Measurements from ENCODE around the gene SYT9.

DNA sequence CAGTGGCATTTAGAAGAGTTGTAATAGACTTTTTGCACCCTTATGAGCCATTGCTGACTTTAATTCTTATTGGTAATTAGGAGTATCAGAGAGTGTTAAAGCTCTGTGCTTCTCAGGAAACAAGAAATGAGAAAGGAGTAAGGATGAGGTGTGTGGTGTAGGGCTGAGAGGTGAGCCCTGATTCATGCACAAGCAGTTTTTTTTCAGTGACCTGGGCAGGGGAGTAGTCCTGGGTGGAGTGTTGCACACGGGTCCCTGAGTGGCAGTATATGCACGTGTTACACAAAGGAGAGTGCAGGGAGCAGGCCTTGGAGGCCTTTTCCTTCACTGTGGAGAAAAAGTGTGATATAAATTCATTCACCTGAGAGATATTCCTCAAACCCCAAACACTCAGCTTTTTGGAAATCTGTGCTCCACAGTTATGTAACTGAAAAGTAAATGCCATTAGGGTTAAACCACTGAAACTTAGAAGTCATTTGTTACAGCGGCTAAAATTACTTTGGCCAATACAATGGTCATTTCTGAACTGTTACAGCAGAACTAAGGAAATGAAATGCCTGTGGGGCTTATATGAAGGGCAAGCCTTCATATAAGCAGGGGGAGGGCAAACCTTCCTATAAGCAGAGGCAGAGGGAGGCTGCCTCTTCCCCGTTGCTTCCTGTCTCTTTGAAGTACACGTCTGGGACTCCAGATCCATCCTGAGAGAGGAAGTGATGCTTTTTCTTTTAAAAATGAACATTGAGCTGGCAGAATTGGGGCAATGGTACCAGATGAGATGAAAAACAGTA, 171.0 kb downstream of the SYT9 start:
- TF ChIP-seq, protein P1, sequence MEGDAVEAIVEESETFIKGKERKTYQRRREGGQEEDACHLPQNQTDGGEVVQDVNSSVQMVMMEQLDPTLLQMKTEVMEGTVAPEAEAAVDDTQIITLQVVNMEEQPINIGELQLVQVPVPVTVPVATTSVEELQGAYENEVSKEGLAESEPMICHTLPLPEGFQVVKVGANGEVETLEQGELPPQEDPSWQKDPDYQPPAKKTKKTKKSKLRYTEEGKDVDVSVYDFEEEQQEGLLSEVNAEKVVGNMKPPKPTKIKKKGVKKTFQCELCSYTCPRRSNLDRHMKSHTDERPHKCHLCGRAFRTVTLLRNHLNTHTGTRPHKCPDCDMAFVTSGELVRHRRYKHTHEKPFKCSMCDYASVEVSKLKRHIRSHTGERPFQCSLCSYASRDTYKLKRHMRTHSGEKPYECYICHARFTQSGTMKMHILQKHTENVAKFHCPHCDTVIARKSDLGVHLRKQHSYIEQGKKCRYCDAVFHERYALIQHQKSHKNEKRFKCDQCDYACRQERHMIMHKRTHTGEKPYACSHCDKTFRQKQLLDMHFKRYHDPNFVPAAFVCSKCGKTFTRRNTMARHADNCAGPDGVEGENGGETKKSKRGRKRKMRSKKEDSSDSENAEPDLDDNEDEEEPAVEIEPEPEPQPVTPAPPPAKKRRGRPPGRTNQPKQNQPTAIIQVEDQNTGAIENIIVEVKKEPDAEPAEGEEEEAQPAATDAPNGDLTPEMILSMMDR (IDR thresholded peaks at IDR 0.05; ENCODE audit: low read depth, low read length, missing input control), result no peak
- no peak for TF ChIP-seq RAD21 (IDR thresholded peaks at IDR 0.05)
- TF ChIP-seq, protein P2, sequence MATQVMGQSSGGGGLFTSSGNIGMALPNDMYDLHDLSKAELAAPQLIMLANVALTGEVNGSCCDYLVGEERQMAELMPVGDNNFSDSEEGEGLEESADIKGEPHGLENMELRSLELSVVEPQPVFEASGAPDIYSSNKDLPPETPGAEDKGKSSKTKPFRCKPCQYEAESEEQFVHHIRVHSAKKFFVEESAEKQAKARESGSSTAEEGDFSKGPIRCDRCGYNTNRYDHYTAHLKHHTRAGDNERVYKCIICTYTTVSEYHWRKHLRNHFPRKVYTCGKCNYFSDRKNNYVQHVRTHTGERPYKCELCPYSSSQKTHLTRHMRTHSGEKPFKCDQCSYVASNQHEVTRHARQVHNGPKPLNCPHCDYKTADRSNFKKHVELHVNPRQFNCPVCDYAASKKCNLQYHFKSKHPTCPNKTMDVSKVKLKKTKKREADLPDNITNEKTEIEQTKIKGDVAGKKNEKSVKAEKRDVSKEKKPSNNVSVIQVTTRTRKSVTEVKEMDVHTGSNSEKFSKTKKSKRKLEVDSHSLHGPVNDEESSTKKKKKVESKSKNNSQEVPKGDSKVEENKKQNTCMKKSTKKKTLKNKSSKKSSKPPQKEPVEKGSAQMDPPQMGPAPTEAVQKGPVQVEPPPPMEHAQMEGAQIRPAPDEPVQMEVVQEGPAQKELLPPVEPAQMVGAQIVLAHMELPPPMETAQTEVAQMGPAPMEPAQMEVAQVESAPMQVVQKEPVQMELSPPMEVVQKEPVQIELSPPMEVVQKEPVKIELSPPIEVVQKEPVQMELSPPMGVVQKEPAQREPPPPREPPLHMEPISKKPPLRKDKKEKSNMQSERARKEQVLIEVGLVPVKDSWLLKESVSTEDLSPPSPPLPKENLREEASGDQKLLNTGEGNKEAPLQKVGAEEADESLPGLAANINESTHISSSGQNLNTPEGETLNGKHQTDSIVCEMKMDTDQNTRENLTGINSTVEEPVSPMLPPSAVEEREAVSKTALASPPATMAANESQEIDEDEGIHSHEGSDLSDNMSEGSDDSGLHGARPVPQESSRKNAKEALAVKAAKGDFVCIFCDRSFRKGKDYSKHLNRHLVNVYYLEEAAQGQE (IDR thresholded peaks at IDR 0.05), result no peak

All from liver (tissue), 3 donors.